Peyer's patch (tissue), 4 donors: ENCODE results near the gene NKAIN2. TPM values are rescaled to one million over a fixed set of nuclear protein-coding genes. Genes with fewer than 3 reads are reported as not detected.

ENCODE experiments used
- DNase-seq, 3 donors: peaks; one replicate each; pipeline ENCODE4 v3.0.0-alpha.2; 2017 to 2019
- H3K27ac ChIP-seq, 4 donors: fragments of 200-600 bp; sonication (generic); one replicate each; pipeline ENCODE4 v1.5.1; 2016 to 2019
- H3K27me3 ChIP-seq, 2 donors: fragments of 200-600 bp; sonication (generic); one replicate each; pipeline ENCODE4 v1.5.1; 2019
- H3K36me3 ChIP-seq, 3 donors: fragments of 200-600 bp; sonication (generic); one replicate each; pipeline ENCODE4 v1.5.1; 2016 to 2019
- H3K4me1 ChIP-seq, 4 donors: fragments of 200-600 bp; sonication (generic); one replicate each; pipeline ENCODE4 v1.5.1; 2016 to 2019
- H3K4me3 ChIP-seq, 4 donors: fragments of 200-600 bp; sonication (generic); 1 replicate in 3 of 4; 2 replicates in 1 of 4; pipeline ENCODE4 v1.5.1; 2016 to 2019; ENCODE audit warnings: mild to moderate bottlenecking in 1 of 4
- H3K9me3 ChIP-seq, 4 donors: fragments of 200-600 bp; sonication (generic); one replicate each; pipeline ENCODE4 v1.5.1; 2016 to 2019; ENCODE audit warnings: mild to moderate bottlenecking in 1 of 4
- CTCF ChIP-seq, 6 experiments: fragments of 450-650 bp in 4 of 6; fragments of 200-600 bp in 2 of 6; sonication (generic) in 1 of 6; IDR thresholded peaks; one replicate each; pipeline ENCODE4 v1.5.1; 2017 to 2019; ENCODE audit warnings: antibody characterized with exemption in 6 of 6, mild to moderate bottlenecking in 3 of 6, moderate library complexity in 1 of 6
- POLR2A ChIP-seq, 2 donors: fragments of 450-650 bp; IDR thresholded peaks; one replicate each; pipeline ENCODE4 v1.5.1; 2017; ENCODE audit warnings: antibody characterized with exemption in 2 of 2, mild to moderate bottlenecking in 2 of 2, moderate library complexity in 2 of 2
- total RNA-seq, 4 donors: library from RNA; depleted of rRNA; stranded (reverse); fragments of >200 nt; gene quantifications; one replicate each; pipeline ENCODE4 v1.1.0, GENCODE V29; 2016

The NKAIN2 gene
- total RNA-seq, 4 donors from 2014 or later: not detected

GRCh38 chr6:124796464-124796970 lies 992.9 kb downstream of the NKAIN2 start:
- Histone ChIP-seq H3K9me3 (no peaks in the 10 kb centered on the region), H3K4me3 (no peak overlapping the region), H3K4me1 (no peaks in the 10 kb centered on the region), H3K27ac (no peak overlapping the region), H3K27me3 (no peaks in the 10 kb centered on the region), H3K36me3 (no peaks in the 10 kb centered on the region)
- DNase-seq: no peak
- TF ChIP-seq POLR2A (IDR thresholded peaks at IDR 0.05) (no peak), CTCF (IDR thresholded peaks at IDR 0.05) (no peak)

GRCh38 chr6:124797224-124797623 lies 993.6 kb downstream of the NKAIN2 start:
- Histone ChIP-seq H3K9me3 (no peaks in the 10 kb centered on the region), H3K4me3 (no peak overlapping the region), H3K27ac (no peak overlapping the region), H3K27me3 (no peaks in the 10 kb centered on the region), H3K4me1 (no peaks in the 10 kb centered on the region), H3K36me3 (no peaks in the 10 kb centered on the region)
- TF ChIP-seq CTCF (IDR thresholded peaks at IDR 0.05) (no peak), POLR2A (IDR thresholded peaks at IDR 0.05) (no peak)
- no peak for DNase-seq

- no peak for DNase-seq
Measured at GRCh38 chr6:124798942-124799496, 995.4 kb downstream of the NKAIN2 start.

GRCh38 chr6:124799638-124800037 lies 996.0 kb downstream of the NKAIN2 start:
- no peak for DNase-seq
- H3K4me1 ChIP-seq: no peaks in the 10 kb centered on the region
- H3K9me3 ChIP-seq: no peaks in the 10 kb centered on the region
- no peaks in the 10 kb centered on the region for H3K27me3 ChIP-seq
- H3K27ac ChIP-seq: no peak overlapping the region
- TF ChIP-seq CTCF (IDR thresholded peaks at IDR 0.05): no peak
- H3K36me3 ChIP-seq: no peaks in the 10 kb centered on the region
- H3K4me3 ChIP-seq: no peak overlapping the region

More at GRCh38 chr6:124798942-124799496, 995.4 kb downstream of the NKAIN2 start:
- H3K27ac ChIP-seq: no peak overlapping the region
- H3K4me1 ChIP-seq: no peaks in the 10 kb centered on the region
- no peaks in the 10 kb centered on the region for H3K36me3 ChIP-seq
- no peaks in the 10 kb centered on the region for H3K27me3 ChIP-seq
- no peaks in the 10 kb centered on the region for H3K9me3 ChIP-seq
- TF ChIP-seq CTCF (IDR thresholded peaks at IDR 0.05): no peak
- TF ChIP-seq POLR2A (IDR thresholded peaks at IDR 0.05): no peak
- H3K4me3 ChIP-seq: no peak overlapping the region

- TF ChIP-seq CTCF (IDR thresholded peaks at IDR 0.05) (no peak), POLR2A (IDR thresholded peaks at IDR 0.05) (no peak)
- H3K27me3 ChIP-seq: no peaks in the 10 kb centered on the region
Measured at GRCh38 chr6:124800222-124800621, 996.6 kb downstream of the NKAIN2 start.

GRCh38 chr6:124812067-124812466 lies 1008.4 kb downstream of the NKAIN2 start:
- Histone ChIP-seq H3K27ac (no peak overlapping the region), H3K9me3 (no peaks in the 10 kb centered on the region), H3K4me3 (no peak overlapping the region), H3K27me3 (no peaks in the 10 kb centered on the region), H3K36me3 (no peaks in the 10 kb centered on the region), H3K4me1 (no peaks in the 10 kb centered on the region)
- DNase-seq: no peak
- TF ChIP-seq CTCF (IDR thresholded peaks at IDR 0.05) (no peak), POLR2A (IDR thresholded peaks at IDR 0.05) (no peak)

More at GRCh38 chr6:124800222-124800621, 996.6 kb downstream of the NKAIN2 start:
- Histone ChIP-seq H3K9me3 (no peaks in the 10 kb centered on the region), H3K4me1 (no peaks in the 10 kb centered on the region), H3K36me3 (no peaks in the 10 kb centered on the region), H3K4me3 (no peak overlapping the region), H3K27ac (no peak overlapping the region)
- no peak for DNase-seq
